Endothelial cell of umbilical vein (primary cell): ENCODE data around the gene COL23A1. TPM values are rescaled to one million over a fixed set of nuclear protein-coding genes. Genes with fewer than 3 reads are reported as not detected.

Experiments
- BruUV-seq: library from RNA; stranded (reverse); fragments of 400-500 nt; replicated peaks from 2 replicates; lab custom pipeline; 2021; lab: Mats Ljungman, UMichigan
- CTCF ChIA-PET: fragments of 300-600, 350-600 bp; sonication (Branson Sonifier 250); formaldehyde crosslinking; loops from one replicate; lab custom pipeline; 2021; ENCODE audit warnings: antibody characterized with exemption, inconsistent platforms; lab: Charles Lee
- POLR2A ChIA-PET: fragments of 300-600, 350-600 bp; sonication (Branson Sonifier 250); formaldehyde crosslinking; loops from one replicate; lab custom pipeline; 2021; ENCODE audit warnings: antibody characterized with exemption, inconsistent platforms; lab: Charles Lee
- DNase-seq: peaks from one replicate; pipeline ENCODE4 v3.0.0-alpha.2; 2011; ENCODE audit warnings: low read depth, low spot score
- FAIRE-seq: peaks from 2 replicates; lab custom pipeline; 2011; peaks lifted over from hg19 to GRCh38; lab: Jason Lieb, UNC
- H2AFZ ChIP-seq: 2 replicates; pipeline ENCODE4 v1.6.0; 2012; ENCODE audit warnings: low read depth, low read length, control low read depth, inconsistent platforms
- H3K27ac ChIP-seq: 2 replicates; pipeline ENCODE4 v1.5.1; 2011; ENCODE audit warnings: low read depth, mild to moderate bottlenecking, control low read depth, low read length, moderate library complexity; ENCODE audit not compliant: insufficient read depth
- H3K27me3 ChIP-seq, 2 experiments: 2 replicates each; pipeline versions ENCODE4 v1.6.0 to v1.6.1; 2011; ENCODE audit warnings: low read length in 2 of 2, mixed read lengths in 1 of 2; ENCODE audit not compliant: control insufficient read depth in 2 of 2, insufficient read depth in 2 of 2
- H3K36me3 ChIP-seq, 2 experiments: 2 replicates in 1 of 2; 3 replicates in 1 of 2; pipeline ENCODE4 v1.5.1; 2011; ENCODE audit warnings: low read length in 2 of 2, mild to moderate bottlenecking in 1 of 2, moderate library complexity in 1 of 2; ENCODE audit not compliant: control insufficient read depth in 2 of 2, insufficient read depth in 2 of 2; ENCODE audit errors: extremely low read depth in 1 of 2
- H3K4me1 ChIP-seq: 3 replicates; pipeline ENCODE4 v1.5.1; 2011; ENCODE audit warnings: mild to moderate bottlenecking, low read length; ENCODE audit not compliant: control insufficient read depth, insufficient read depth; ENCODE audit errors: extremely low read depth
- H3K4me2 ChIP-seq: 2 replicates; pipeline ENCODE4 v1.6.1; 2011; ENCODE audit warnings: low read length, control low read depth, mixed read lengths; ENCODE audit not compliant: insufficient read depth
- H3K4me3 ChIP-seq, 3 experiments: fragments of 200-600 bp in 1 of 3; sonication (generic), shearing (Covaris generic) in 1 of 3; replicated peaks in 1 of 3; 2 replicates each; pipeline ENCODE4 v1.5.1; 2011 to 2016; ENCODE audit warnings: control low read depth in 3 of 3, low read length in 3 of 3, mild to moderate bottlenecking in 2 of 3, inconsistent platforms in 1 of 3, low read depth in 1 of 3, moderate library complexity in 1 of 3; ENCODE audit not compliant: insufficient read depth in 1 of 3
- H3K79me2 ChIP-seq: 2 replicates; pipeline ENCODE4 v1.6.0; 2012; ENCODE audit warnings: low read length, inconsistent platforms; ENCODE audit not compliant: control insufficient read depth, insufficient read depth
- H3K9ac ChIP-seq: replicated peaks from 2 replicates; pipeline ENCODE3; 2011; ENCODE audit warnings: low read length, control low read depth; ENCODE audit not compliant: insufficient read depth; ENCODE audit errors: extremely low read depth
- H3K9me1 ChIP-seq: replicated peaks from 3 replicates; pipeline ENCODE4 v1.6.0; 2011; ENCODE audit warnings: mild to moderate bottlenecking, low read length; ENCODE audit not compliant: control insufficient read depth, insufficient read depth; ENCODE audit errors: extremely low read depth
- H3K9me3 ChIP-seq: replicated peaks from 2 replicates; pipeline ENCODE4 v1.5.1; 2012; ENCODE audit warnings: low read length, inconsistent platforms; ENCODE audit not compliant: control insufficient read depth, insufficient read depth
- H4K20me1 ChIP-seq: replicated peaks from 2 replicates; pipeline ENCODE3; 2011; ENCODE audit warnings: mild to moderate bottlenecking, low read length; ENCODE audit not compliant: control insufficient read depth, insufficient read depth; ENCODE audit errors: extremely low read depth
- CTCF ChIP-seq, 2 donors: IDR thresholded peaks; 1 replicate in 1 of 2; 2 replicates in 1 of 2; pipeline ENCODE4 v1.5.1; 2011; ENCODE audit warnings: low read length in 2 of 2, mild to moderate bottlenecking in 2 of 2, moderate library complexity in 2 of 2, control low read depth in 1 of 2, inconsistent platforms in 1 of 2, low read depth in 1 of 2; ENCODE audit not compliant: insufficient read depth in 1 of 2; ENCODE audit errors: extremely low read depth in 1 of 2
- FOS ChIP-seq: IDR thresholded peaks from 2 replicates; pipeline ENCODE4 v1.6.1; 2011; ENCODE audit warnings: mild to moderate bottlenecking, low read length, moderate library complexity, borderline replicate concordance; ENCODE audit not compliant: insufficient read depth
- GATA2 ChIP-seq: IDR thresholded peaks from 2 replicates; pipeline ENCODE4 v1.7.0; 2011; ENCODE audit warnings: low read depth, mild to moderate bottlenecking, moderate library complexity, mixed read lengths, low read length; ENCODE audit not compliant: insufficient read length, insufficient read depth
- JUN ChIP-seq: IDR thresholded peaks from 2 replicates; pipeline ENCODE4 v1.6.1; 2011; ENCODE audit warnings: borderline replicate concordance, low read depth; ENCODE audit not compliant: insufficient read length, insufficient read depth
- MAX ChIP-seq: IDR thresholded peaks from 2 replicates; pipeline ENCODE4 v1.6.1; 2011; ENCODE audit not compliant: insufficient read depth, insufficient read length
- POLR2A ChIP-seq: IDR thresholded peaks from 2 replicates; pipeline ENCODE4 v1.6.1; 2012; ENCODE audit warnings: low read depth, mild to moderate bottlenecking, control low read depth, low read length
- POLR2AphosphoS5 ChIP-seq: IDR thresholded peaks from 2 replicates; pipeline ENCODE4 v1.6.1; 2012; ENCODE audit warnings: low read depth, mild to moderate bottlenecking, control low read depth, low read length, moderate library complexity; ENCODE audit not compliant: insufficient read depth
- dilution Hi-C: fragments of 300-500 bp; cut with MboI; formaldehyde crosslinking; loops from one replicate; pipeline ENCODE4 v1.15.0; 2019; ENCODE audit warnings: low sequenced_read_pairs; ENCODE audit not compliant: extremely low pct_ligation_motif_present
- intact Hi-C: fragments of 100-400 bp; cut with micrococcal nuclease; formaldehyde crosslinking; loops from one replicate; pipeline ENCODE4 v1.10.0; 2022
- polyA plus RNA-seq, 4 experiments: library from polyadenylated mRNA; depleted of rRNA in 3 of 4; stranded (reverse) in 3 of 4; unstranded in 1 of 4; fragments of >200 nt; gene quantifications; 2 replicates each; pipeline versions ENCODE4 v1.2.1 to v1.2.3, GENCODE V29; 2011 to 2012; ENCODE audit warnings: missing spikeins in 1 of 4
- total RNA-seq: library from RNA; stranded (reverse); gene quantifications from 2 replicates; pipeline ENCODE4 v1.2.3, GENCODE V29; 2021

The COL23A1 gene
- total and polyA plus RNA-seq, 2 donors (not counting 3 experiments of a cell fraction or from before 2014, with no cell fraction given) = not detected

GRCh38 chr5:178192787-178193186 is 397.4 kb downstream of the COL23A1 start:
- H3K36me3 ChIP-seq = no peaks in the 10 kb centered on the region
- H3K4me3 ChIP-seq = no peak overlapping the region
- FAIRE-seq (no peak), DNase-seq (no peak)
- no peaks in the 10 kb centered on the region for H3K9me1 ChIP-seq
- H3K9me3 ChIP-seq = no peaks in the 10 kb centered on the region
- ChIA-PET POLR2A (no interaction called here), CTCF (interaction anchor here (0.9 kb wide), 1 partner anchor 9 kb away, joined by 3 read pairs; no protein-coding TSS in a partner anchor)
- peaks cover 3 to 12% of the 10 kb centered on the region in 2 experiments for H3K27me3 ChIP-seq
- intact Hi-C loops = no loop called here
- no peak overlapping the region for H3K4me2 ChIP-seq
- no peaks in the 10 kb centered on the region for H3K79me2 ChIP-seq
- no peak for TF ChIP-seq FOS
- no peak for TF ChIP-seq CTCF (IDR thresholded peaks at IDR 0.05; ENCODE audit: extremely low read depth in 1 of 2, insufficient read depth in 1 of 2, low read depth in 1 of 2, low read length in 2 of 2)
- TF ChIP-seq MAX = no peak
- TF ChIP-seq POLR2A = no peak
- no peak for TF ChIP-seq JUN
- no peak for TF ChIP-seq POLR2AphosphoS5
- no peak for TF ChIP-seq GATA2
- no peaks in the 10 kb centered on the region for H4K20me1 ChIP-seq
- no peaks in the 10 kb centered on the region for H3K4me1 ChIP-seq
- BruUV-seq = no TSS peak
- no peak overlapping the region for H3K27ac ChIP-seq
- H3K9ac ChIP-seq = no peak overlapping the region
- H2AFZ ChIP-seq = no peak overlapping the region
- dilution Hi-C loops = no loop called here
